DOHH2 (cell line): ENCODE measurements around the gene PATJ.

Experiments
- H3F3A ChIP-seq: fragments of 200-600 bp; sonication (generic), shearing (Covaris generic); 2 replicates; pipeline ENCODE4 v1.6.0; 2016; ENCODE audit warnings: antibody characterized with exemption, mild to moderate bottlenecking; ENCODE audit not compliant: control insufficient read depth, insufficient read depth
- H3K27ac ChIP-seq: fragments of 200-600 bp; sonication (generic); 2 replicates; pipeline ENCODE4 v1.5.1; 2014; ENCODE audit warnings: low read depth, mild to moderate bottlenecking, low read length, moderate library complexity
- H3K27me3 ChIP-seq: fragments of 200-600 bp; sonication (generic); 2 replicates; pipeline ENCODE4 v1.6.1; 2014; ENCODE audit warnings: mild to moderate bottlenecking, low read length, mixed read lengths; ENCODE audit not compliant: control insufficient read depth
- H3K36me3 ChIP-seq: fragments of 200-600 bp; sonication (generic); 2 replicates; pipeline ENCODE4 v1.6.1; 2014; ENCODE audit warnings: mild to moderate bottlenecking, low read length, moderate library complexity, mixed read lengths; ENCODE audit not compliant: control insufficient read depth
- H3K4me1 ChIP-seq: fragments of 200-600 bp; sonication (generic); 2 replicates; pipeline ENCODE4 v1.6.1; 2014; ENCODE audit warnings: mild to moderate bottlenecking, low read length, mixed read lengths; ENCODE audit not compliant: control insufficient read depth
- H3K4me2 ChIP-seq: fragments of 200-600 bp; sonication (generic); 2 replicates; pipeline ENCODE4 v1.6.0; 2014; ENCODE audit warnings: mild to moderate bottlenecking, low read length, moderate library complexity
- H3K4me3 ChIP-seq: fragments of 200-600 bp; sonication (generic); 2 replicates; pipeline ENCODE4 v1.5.1; 2014; ENCODE audit warnings: mild to moderate bottlenecking, low read length, mixed read lengths
- H3K79me2 ChIP-seq: fragments of 200-600 bp; sonication (generic); 2 replicates; pipeline ENCODE4 v1.6.1; 2014; ENCODE audit warnings: mild to moderate bottlenecking, low read length, mixed read lengths; ENCODE audit not compliant: control insufficient read depth
- H3K9me2 ChIP-seq: fragments of 200-600 bp; sonication (generic); replicated peaks from 2 replicates; pipeline ENCODE4 v1.6.1; 2014; ENCODE audit warnings: mild to moderate bottlenecking, low read length, mixed read lengths; ENCODE audit not compliant: control insufficient read depth
- H3K9me3 ChIP-seq: fragments of 200-600 bp; sonication (generic); 2 replicates; pipeline ENCODE4 v1.6.1; 2014; ENCODE audit warnings: antibody characterized with exemption, low read length, mixed read lengths; ENCODE audit not compliant: control insufficient read depth, insufficient read depth
- H4K20me1 ChIP-seq: fragments of 200-600 bp; sonication (generic); 2 replicates; pipeline ENCODE4 v1.6.0; 2014; ENCODE audit warnings: low read depth, mild to moderate bottlenecking, antibody characterized with exemption, low read length, moderate library complexity; ENCODE audit not compliant: control insufficient read depth, insufficient read depth
- EZH2phosphoT487 ChIP-seq: fragments of 200-600 bp; sonication (generic); IDR thresholded peaks from 2 replicates; pipeline ENCODE4 v1.6.1; 2017; ENCODE audit warnings: borderline replicate concordance, mild to moderate bottlenecking, antibody characterized with exemption, low read length, moderate library complexity, mixed read lengths
- TF ChIP-seq, protein P1 (sequence below): fragments of 200-600 bp; sonication (generic); IDR thresholded peaks from one replicate; pipeline ENCODE4 v1.5.1; 2014; ENCODE audit warnings: antibody characterized with exemption, mild to moderate bottlenecking, low read depth, low read length; ENCODE audit not compliant: poor library complexity, severe bottlenecking

PATJ gene

DNA sequence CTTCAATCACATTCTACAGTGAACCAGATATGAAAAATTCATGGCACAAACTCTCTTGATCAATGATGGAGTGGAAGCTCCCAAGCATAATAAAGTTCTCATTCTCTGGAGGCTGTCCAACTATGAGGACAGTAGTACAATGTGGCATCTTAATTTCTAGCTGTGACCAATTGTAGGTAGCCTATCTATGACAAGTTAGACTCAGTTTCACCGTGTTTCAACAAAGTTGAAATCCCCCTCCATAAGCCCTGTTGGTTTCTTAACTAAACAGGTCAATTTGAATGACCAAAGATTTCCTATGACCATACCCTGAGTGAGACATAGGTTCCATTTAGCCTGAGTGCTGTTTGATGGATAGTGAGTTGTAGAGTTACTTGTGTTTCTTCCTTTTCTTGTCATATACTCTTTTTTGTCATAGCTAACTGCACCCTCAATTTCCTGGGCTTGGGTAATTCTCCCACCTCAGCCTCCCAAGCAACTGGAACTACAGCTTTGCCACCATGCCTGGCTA is 11.8 kb downstream of the PATJ start:
- no peak for TF ChIP-seq EZH2phosphoT487
- TF ChIP-seq, protein P1, sequence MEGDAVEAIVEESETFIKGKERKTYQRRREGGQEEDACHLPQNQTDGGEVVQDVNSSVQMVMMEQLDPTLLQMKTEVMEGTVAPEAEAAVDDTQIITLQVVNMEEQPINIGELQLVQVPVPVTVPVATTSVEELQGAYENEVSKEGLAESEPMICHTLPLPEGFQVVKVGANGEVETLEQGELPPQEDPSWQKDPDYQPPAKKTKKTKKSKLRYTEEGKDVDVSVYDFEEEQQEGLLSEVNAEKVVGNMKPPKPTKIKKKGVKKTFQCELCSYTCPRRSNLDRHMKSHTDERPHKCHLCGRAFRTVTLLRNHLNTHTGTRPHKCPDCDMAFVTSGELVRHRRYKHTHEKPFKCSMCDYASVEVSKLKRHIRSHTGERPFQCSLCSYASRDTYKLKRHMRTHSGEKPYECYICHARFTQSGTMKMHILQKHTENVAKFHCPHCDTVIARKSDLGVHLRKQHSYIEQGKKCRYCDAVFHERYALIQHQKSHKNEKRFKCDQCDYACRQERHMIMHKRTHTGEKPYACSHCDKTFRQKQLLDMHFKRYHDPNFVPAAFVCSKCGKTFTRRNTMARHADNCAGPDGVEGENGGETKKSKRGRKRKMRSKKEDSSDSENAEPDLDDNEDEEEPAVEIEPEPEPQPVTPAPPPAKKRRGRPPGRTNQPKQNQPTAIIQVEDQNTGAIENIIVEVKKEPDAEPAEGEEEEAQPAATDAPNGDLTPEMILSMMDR = no peak
- no peak overlapping the region for H3K4me2 ChIP-seq
- H3K9me3 ChIP-seq = no peaks in the 10 kb centered on the region
- H3K27ac ChIP-seq = no peak overlapping the region
- no peak overlapping the region for H3K4me3 ChIP-seq
- H3K36me3 ChIP-seq = no peaks in the 10 kb centered on the region
- H3K79me2 ChIP-seq = no peaks in the 10 kb centered on the region
- no peaks in the 10 kb centered on the region for H3K9me2 ChIP-seq
- no peaks in the 10 kb centered on the region for H3K27me3 ChIP-seq
- no peaks in the 10 kb centered on the region for H4K20me1 ChIP-seq
- H3F3A ChIP-seq = no peaks in the 10 kb centered on the region
- H3K4me1 ChIP-seq = no peaks in the 10 kb centered on the region

DNA sequence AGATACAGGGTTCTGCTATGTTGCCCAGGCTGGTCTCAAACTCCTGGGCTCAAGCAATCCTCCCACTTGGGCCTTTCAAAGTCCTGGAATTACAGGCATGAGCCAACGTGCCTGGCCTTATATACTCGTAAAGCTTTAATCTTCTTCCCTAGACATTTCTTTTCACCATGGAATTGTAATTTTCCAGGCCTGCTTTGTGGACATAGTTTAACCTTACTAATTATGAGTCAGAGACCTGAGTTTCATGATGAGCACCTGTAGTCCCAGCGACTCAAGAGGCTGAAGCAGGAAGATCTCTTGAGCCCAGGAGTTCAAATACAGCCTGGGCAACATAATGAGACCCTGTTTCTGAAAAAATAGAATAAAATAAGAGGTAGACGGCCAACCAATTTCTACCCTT is 12.3 kb downstream of the PATJ start:
- Histone ChIP-seq H3K79me2 (no peaks in the 10 kb centered on the region), H3K9me2 (no peaks in the 10 kb centered on the region), H3K9me3 (no peaks in the 10 kb centered on the region), H3K4me1 (no peaks in the 10 kb centered on the region), H4K20me1 (no peaks in the 10 kb centered on the region), H3K4me3 (no peak overlapping the region), H3K27ac (no peak overlapping the region), H3F3A (no peaks in the 10 kb centered on the region), H3K4me2 (no peak overlapping the region), H3K36me3 (no peaks in the 10 kb centered on the region), H3K27me3 (no peaks in the 10 kb centered on the region)
- TF ChIP-seq, protein P1 = no peak
- TF ChIP-seq EZH2phosphoT487 = no peak

DNA sequence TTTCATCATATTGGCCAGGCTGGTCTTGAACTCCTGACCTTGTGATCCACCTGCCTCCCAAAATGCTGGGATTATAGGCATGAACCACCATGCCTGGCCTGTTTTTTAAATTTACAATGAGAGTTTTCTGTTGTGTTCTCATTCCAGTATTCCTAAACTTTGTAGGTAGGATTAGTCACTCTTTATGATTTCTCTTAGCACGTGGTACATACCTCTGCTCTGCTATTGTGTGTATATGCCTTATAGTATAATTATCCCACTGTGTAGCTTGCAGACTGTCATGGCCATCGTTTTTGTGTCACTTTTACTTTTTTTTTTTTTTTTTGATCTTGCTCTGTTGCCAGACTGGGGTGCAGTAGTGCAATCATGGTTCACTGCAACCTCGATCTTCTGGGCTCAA is 14.5 kb downstream of the PATJ start:
- no peaks in the 10 kb centered on the region for H3K36me3 ChIP-seq
- TF ChIP-seq, protein P1 = no peak
- TF ChIP-seq EZH2phosphoT487 = no peak
- H4K20me1 ChIP-seq = no peaks in the 10 kb centered on the region
- H3K27ac ChIP-seq = no peak overlapping the region
- H3K79me2 ChIP-seq = no peaks in the 10 kb centered on the region
- H3K4me3 ChIP-seq = no peak overlapping the region
- H3K4me2 ChIP-seq = no peak overlapping the region
- no peaks in the 10 kb centered on the region for H3K9me2 ChIP-seq
- H3K4me1 ChIP-seq = no peaks in the 10 kb centered on the region
- H3K27me3 ChIP-seq = no peaks in the 10 kb centered on the region
- no peaks in the 10 kb centered on the region for H3F3A ChIP-seq
- no peaks in the 10 kb centered on the region for H3K9me3 ChIP-seq

DNA sequence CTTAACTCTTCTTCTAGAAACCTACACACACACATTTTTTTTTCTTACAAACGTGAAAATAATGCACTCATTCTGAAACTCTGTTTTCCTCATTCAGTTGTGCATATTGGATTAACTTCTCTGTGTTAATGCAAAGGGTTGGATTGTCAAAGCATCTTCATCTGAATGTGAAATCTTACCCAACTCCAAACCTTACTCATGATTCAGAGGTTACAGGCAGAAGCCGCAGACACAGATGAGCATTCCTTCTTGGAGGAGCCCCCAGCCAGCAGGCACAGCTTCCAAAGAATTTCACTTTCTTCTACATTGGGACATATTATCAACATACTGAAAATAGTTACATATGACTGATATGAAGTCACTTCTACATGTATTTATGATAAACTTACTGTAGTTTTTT is 15.7 kb downstream of the PATJ start:
- H3K79me2 ChIP-seq = no peaks in the 10 kb centered on the region
- no peaks in the 10 kb centered on the region for H4K20me1 ChIP-seq
- no peaks in the 10 kb centered on the region for H3K9me3 ChIP-seq
- TF ChIP-seq, protein P1 = no peak
- no peak for TF ChIP-seq EZH2phosphoT487
- no peak overlapping the region for H3K27ac ChIP-seq
- no peaks in the 10 kb centered on the region for H3K27me3 ChIP-seq
- no peak overlapping the region for H3K4me3 ChIP-seq
- no peaks in the 10 kb centered on the region for H3K4me1 ChIP-seq
- no peak overlapping the region for H3K4me2 ChIP-seq
- no peaks in the 10 kb centered on the region for H3K36me3 ChIP-seq
- H3K9me2 ChIP-seq = no peaks in the 10 kb centered on the region
- no peaks in the 10 kb centered on the region for H3F3A ChIP-seq
